C4-2B (cell line): ENCODE measurements around the gene SCN5A.

Experiments used
- CTCF ChIP-seq: fragments of 450-650 bp; conservative IDR thresholded peaks from 2 replicates; pipeline ENCODE4 v1.5.1; 2017; ENCODE audit warnings: mild to moderate bottlenecking
- ZFX ChIP-seq: fragments of 450-650 bp; IDR thresholded peaks from 2 replicates; pipeline ENCODE4 v1.6.1; 2017

- no peak for TF ChIP-seq CTCF
- no peak for TF ChIP-seq ZFX
Measured at GRCh38 chr3:38610436-38610835, 39.1 kb downstream of the SCN5A start.
